ENCODE data around the gene NR2F2.

- TF ChIP-seq CTCF (IDR thresholded peaks at IDR 0.05) (no peak), POLR2AphosphoS5 (IDR thresholded peaks at IDR 0.05) (no peak), EP300 (IDR thresholded peaks at IDR 0.05) (no peak), POLR2A (IDR thresholded peaks at IDR 0.05; ENCODE audit: low read depth) (no peak)
These were observed 29.7 kb upstream of the NR2F2 start for GRCh38 chr15:96300836-96301235.

All from esophagus muscularis mucosa (tissue), 4 donors.